Stimulated activated CD8-positive, alpha-beta memory T cell treated with anti-CD3 and anti-CD28 coated beads, Interleukin-7, amount 100 ng/mL, for 4 hours (primary cell): ENCODE data around the gene FOXP4.
A peak's percentile ranks its signal among the peaks of the same experiment; 100 is the strongest.

Experiments used
- DNase-seq, 2 donors: peaks; one replicate each; pipeline ENCODE4 v3.0.0-alpha.2; 2020; ENCODE audit warnings: low read depth in 2 of 2

FOXP4 gene

DNA sequence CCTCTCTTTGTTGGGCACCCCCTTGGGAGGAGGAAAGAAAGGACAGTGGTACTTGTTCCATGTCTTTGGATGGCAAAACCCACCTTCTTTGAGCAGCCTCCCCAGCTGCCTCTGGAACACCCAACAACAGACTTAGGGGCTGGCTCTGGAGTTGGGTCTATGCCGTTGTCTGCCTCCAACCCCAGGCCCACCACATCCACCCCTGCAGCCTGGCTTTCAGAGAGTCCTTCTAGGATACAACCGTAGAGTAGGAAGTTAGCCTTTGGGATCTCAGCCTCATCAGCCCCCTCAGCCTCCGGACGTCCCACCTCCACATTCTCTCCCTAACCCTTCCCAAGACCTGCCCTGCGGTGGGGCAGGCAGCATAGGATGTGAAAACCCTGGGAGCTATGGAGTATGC, 36.4 kb downstream of the FOXP4 start:
- no peak for DNase-seq

DNA sequence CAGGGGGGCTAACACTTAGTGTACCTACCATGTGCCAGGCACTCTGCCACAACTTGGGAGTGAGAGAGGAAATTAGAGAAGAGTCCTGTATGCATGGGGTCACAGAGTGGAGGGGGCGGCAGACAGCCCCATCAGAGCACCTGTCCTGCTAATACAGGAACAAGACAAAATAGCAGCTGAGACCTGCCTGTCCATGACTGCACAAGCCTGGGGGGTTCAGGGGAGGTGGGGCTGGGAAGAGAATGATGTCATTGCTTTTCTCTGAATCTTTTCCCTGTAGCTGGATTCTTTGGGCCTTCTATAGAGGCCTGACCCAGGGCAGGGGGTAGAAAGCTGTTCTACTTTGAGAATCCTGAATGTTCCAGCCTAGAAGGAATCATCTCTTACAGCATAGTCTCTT, 37.4 kb downstream of the FOXP4 start:
- no peak for DNase-seq

DNA sequence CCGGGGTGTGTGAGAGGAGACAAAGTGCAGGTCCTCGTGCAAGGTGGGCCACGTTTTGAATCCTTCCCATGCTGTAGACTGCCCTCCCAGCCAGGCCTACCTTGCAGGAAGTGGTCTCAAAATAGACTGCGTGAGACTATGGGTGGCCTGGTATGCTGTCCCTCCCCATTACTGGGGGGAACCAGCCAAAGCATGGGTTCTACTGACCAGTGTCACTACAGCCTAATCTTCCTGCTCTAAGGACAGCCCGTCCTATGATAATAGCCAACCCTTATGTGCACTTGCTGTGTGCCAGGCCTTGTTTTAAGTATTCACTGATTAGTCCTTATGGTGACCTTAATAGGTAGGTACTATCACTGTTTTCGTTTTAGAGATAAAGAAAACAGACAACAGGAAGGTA, 38.0 kb downstream of the FOXP4 start:
- DNase-seq, result no peak

DNA sequence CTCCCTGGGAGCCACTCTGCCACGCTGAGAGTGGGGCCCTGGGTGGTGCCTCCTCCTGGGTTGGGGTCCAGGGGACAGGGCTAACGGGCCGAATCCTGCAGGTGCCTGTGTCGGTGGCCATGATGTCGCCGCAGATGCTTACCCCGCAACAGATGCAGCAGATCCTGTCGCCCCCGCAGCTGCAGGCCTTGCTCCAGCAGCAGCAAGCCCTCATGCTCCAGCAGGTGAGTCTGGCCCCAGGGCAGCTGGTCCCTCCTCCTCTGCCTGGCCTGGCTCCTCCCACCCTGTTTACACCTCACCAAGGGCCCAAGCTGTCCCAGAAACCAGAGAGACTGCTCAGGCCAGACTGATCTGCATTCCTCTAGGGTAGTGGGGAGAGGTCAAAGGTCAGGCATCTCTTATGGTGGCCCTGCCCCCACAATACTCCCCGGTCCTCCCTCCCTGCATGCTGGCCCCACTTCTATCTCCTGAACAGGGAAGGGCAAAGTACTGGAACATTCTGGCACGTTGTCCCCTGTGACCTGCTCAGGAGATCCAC, 38.6 kb downstream of the FOXP4 start:
- no peak for DNase-seq

DNA sequence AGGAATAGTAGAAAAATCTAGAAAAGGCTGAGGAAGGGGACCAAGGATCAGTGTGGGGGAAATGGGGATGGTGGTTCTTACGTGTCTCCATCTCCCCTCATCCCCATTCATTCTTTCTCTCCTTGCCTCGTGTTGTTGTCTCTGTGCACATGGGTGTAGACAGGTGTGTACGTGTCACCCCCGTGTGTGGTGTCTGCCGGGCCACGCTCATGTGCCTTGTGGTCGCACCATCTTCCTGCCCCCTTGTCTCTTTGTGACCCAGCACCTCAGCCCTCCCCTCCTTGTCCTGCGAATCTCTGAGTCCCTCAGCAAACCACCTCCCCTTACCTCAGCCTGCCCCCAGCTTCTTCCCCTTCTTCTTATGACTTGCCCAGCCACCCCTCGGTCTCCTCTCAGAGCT, 39.4 kb downstream of the FOXP4 start:
- no peak for DNase-seq

DNA sequence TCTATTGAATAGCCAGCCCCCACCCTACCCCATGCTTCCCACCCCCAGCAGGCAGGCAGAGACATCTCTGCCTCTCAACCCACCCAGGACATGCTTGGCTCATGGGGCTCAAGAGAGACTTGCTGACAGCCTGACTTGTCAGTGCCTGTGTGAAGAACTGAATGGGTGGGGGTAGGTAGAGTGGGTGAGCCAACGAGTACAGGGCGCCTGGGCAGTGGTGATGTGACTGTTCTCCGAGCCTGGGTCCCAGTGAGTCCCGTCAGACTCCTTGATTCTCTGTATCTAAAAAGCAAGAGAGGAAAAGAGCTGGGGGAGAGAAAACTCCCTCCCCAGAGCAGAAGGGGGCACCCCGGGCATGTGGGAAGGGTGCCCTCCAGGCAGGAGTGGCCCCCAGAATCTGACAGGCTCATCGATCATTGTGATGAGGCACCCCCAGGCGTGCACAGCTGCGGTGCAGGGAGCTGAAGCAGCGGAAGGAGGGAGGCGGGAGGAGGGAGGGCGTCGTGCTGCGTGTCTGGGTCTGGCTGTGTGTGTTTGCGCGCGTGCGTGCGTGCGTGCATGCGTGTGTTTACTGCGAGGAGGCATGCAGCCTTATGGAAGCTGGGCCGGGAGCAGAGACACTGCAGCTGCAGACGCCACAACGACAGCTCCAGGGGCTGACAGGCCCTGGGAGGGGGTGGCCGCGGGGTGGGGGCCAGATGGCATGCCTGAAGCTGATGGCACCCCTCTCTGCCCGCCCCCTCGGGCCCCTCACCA, 40.2 kb downstream of the FOXP4 start:
- DNase-seq, result no peak

DNA sequence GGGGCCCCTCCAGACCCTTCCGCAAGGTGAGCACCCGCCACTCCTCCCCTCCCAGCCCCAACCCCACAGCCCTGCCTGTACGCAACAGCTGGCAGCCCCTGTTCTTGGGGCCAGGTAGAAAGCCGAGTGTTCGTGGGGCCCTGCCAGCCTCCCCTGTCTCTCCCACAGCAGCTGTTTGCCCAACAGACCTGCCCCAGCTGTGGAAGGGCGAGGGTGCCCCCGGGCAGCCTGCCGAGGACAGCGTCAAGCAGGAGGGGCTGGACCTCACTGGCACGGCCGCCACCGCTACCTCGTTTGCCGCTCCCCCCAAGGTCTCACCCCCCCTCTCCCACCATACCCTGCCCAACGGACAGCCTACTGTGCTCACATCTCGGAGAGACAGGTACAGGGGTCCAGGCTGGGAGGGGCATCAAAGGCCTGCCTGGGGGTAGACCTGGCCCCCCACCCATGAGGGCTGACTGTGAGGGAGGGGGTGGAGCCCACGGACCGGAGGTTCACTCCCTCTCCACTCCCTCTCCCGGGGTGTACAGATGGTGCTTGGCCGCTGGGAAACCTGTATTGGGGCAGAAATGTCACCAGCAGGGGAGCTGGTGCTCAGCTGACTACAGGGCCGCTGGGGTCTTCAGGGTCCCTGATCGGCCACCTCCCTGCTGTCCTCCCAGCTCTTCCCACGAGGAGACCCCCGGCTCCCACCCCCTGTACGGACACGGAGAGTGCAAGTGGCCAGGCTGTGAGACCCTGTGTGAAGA, 41.1 kb downstream of the FOXP4 start:
- DNase-seq, result no peak

DNA sequence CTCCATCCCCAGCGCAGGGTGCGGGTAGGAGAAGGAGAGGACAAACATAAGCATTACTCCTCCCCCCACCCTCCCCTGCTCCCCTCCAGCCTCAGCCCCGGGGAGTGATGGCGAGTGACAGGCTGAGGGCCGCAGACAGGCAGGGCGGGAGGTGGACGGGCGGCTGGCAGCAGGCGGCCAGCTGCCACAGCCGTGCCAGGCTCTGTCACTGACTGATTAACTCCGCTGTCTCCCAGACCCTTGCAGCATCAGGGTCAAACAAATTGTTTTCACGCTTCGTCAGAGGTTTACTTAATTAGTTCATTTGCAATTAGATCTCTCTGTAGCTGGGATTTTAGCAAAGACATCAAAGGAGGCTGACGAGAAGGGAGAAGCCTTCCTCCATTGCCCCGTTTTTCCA, 41.9 kb downstream of the FOXP4 start:
- DNase-seq, result no peak

DNA sequence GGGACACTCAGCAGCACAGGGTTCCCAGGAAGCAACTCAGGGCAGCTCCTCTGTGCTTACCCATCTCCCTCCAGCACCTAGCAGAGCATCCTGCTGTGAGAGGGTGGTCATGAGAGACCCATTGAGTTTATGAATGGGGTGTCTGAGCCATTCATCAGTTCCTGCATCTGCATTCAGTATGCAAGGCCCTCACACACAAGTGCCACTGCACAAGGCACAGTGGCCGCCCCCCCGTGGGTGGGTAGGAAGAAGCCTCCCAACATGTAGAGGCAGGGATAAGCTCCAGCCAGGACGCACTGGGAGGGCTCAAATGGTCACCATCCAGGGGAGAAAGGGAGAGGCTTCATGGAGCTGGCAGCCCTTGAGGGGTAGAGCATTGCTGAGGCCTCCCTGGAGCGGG, 43.0 kb downstream of the FOXP4 start:
- DNase-seq, result no peak

DNA sequence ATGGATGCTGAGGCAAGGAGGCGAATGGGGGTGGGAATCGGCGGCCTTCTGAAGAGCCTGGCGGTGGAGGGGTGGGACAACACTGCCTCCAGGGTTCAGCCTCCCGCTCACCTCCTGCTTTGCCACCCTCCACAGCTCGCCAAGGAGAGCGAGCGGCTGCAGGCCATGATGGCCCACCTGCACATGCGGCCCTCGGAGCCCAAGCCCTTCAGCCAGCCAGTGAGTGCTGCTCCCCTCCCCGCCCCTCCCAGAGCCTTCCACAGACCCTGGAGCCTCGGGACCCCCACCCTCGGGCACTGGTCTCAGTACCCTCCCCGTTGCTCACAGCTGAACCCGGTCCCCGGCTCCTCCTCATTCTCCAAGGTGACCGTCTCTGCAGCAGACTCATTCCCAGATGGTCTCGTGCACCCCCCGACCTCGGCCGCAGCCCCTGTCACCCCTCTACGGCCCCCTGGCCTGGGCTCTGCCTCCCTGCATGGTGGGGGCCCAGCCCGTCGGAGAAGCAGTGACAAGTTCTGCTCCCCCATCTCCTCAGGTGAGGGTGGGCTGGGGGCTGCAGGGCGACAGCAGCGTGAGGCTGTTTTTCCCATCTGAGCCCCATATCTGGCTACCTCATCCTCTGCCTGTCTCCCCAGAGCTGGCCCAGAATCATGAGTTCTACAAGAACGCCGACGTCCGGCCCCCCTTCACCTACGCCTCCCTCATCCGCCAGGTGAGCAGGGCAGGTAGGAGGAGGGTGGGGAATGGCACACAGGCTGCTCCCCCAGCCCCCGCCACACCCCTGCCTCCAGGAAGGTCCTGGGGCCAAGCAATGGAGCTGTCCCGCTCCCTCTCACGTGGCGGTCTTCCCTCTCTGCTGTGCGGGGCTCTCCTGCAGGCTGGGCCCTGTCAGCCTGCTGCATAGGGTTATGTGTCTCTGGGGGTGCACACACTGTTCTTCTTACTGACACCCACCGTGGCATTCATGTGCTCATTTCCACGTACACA, 43.7 kb downstream of the FOXP4 start:
- no peak for DNase-seq

DNA sequence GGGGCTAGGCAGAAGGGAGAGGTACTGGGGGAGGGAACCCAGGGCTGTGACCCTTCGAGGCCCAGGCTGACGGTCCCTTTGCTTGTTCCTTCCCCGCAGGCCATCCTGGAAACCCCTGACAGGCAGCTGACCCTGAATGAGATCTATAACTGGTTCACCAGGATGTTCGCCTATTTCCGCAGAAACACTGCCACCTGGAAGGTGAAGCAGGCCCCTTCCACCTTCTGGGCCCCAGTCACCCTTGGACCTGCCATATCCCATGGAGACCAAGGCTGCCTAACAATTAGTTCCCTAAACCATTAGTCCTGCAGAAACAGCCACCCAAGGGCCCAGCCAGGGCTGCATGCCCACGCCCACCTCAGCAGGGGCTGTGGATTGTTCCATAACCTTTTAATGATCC, 44.9 kb downstream of the FOXP4 start:
- no peak for DNase-seq

DNA sequence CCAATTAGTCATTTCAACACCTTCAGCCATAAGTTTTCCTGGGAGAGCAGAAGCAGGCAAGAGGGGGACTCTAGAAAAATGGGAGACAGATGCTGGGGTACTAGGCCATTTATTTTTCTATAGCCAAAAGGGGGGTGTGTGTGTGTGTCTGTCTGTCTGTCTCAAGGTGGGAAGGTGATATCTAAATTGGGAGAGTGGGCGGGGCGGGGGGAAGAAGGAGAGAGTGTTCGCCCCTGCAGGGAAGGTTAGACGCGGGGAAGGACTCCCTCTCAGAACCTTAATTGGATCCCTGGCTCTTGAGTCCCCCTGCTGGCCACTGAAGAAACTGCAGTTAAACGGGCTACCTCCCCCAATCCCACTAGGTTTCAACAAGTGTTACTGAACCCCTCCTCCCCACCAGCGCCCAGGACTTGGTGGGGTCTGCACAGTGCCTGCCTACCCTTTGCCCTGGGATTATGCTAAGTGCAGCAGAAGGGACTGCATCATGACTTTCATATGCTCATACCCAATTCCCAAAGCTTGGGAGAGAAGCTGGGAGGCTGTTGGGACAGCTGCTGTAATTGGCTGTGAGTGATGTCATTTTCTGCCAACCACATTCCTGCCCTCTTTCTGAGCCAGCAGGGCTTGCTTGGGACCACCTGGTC, 45.8 kb downstream of the FOXP4 start:
- peak; percentile 61 to 71 for DNase-seq

DNA sequence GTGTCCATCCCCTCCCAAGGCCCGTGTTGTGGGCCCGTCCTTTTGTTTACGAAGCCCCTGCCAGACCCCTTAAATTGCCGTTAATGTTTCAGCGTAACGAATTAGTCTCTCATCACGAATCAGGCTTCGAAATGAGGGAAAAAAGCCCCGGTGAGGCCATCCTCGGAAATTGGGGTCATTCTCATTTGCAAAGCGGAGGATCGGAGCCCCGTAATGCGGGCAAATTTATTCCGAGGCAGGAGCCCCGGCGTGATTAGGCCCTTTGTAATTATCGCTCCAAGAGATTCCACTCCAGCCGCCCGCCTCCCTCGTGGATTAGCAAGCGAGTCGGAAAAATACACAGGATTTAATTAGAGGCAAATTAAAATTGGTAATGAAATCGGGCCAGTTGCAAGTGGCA, 47.2 kb downstream of the FOXP4 start:
- DNase-seq, result no peak

DNA sequence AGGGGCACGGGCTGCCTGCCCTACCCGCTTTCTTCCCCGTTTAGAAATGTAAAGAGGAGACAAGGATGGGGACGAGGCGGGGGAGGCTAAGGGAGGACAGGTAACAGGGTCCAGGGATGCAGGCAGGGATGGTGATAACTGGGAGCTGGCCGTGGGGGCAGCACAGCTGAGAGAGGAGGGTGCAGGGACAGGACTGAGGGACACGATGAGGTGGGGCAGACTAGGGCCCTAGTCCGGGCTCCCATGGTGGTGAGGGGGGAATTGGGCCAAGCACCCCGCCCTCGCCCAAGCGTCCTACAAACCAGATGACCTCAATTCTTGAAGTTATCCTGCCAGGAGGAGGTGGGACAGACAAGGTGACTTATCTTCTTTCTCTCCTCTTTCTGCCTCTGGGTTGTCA, 47.7 kb downstream of the FOXP4 start:
- DNase-seq, result no peak

DNA sequence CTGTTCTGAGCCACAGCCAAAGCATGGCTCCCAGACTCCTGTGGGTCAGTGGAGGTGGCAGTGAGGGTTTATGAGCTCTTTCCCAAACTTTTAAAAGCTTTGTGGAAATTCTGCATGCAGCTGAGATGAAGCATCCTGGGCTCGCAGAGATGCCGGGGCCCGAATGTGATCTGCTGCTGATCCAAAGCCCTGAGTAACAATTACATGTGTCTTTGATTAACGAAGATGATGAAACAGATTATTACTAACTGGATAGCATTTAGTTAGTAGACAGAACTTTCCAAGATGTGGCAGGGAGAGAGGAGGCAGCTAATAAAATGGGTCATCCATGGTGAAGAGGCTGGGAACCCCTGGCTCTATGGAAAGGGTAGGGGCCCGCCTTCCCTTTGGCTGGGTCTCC, 48.1 kb downstream of the FOXP4 start:
- DNase-seq, result no peak

DNA sequence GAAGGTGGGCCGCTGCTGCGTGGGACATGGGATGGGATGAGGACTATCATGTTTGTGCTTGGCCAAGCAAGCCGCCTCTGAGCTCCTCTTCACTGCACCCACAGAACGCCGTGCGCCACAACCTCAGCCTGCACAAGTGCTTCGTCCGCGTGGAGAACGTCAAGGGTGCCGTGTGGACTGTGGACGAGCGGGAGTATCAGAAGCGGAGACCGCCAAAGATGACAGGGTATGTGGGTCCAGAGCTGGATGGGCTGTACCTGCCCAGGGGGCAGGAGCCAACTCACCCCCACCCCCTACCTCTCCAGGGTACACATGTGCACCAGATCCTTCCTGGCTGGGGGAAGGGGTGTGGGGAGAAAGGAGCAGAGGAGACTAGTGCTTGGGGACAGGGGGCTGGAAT, 48.6 kb downstream of the FOXP4 start:
- DNase-seq, result no peak

DNA sequence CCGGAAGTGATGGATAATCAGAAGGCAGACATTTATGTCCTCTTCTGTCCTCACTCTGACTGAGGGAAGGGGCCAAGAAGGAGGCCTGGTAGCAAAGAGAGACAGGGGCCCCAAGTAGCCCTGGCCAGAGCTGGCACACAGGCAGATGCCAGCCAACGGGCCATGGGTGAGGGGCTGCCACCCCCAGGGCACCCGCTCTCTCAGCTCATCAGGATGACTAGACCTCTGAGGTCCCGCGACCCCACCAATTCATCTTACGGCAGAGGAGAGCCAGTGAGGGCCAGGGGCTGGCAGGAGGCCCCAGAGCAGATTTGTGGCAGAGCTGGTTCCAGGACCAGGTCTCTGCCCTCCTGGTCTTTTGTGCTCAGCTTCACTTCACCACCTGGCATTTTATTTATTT, 49.0 kb downstream of the FOXP4 start:
- DNase-seq, result no peak

DNA sequence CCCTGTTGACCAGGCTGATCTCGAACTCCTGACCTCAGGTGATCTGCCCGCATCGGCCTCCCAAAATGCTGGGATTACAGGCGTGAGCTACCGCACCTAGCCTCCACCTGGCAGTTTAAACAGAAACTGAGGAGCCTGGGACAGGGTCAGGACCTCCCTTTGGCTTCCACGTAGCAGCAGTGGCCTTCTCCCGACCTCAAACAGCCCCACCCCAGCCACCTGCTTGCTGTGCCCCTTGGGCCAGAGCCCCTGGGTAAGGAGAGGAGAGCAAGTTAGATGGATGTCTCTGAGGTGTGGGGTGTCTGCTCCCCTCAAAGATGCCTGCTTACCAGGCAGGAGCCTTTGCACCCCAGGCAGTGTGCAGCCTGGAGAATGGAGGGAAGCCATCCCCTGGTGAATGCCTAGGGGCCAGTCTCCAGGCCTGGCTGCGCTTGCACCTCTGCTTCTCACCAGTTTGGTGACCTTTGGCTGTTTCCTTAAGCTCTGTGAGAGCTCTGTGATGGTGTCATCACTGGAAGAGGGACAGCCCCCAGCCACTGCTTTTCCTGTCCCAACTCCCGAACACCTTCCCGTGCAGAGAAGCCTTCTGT, 50.0 kb downstream of the FOXP4 start:
- DNase-seq, result no peak

DNA sequence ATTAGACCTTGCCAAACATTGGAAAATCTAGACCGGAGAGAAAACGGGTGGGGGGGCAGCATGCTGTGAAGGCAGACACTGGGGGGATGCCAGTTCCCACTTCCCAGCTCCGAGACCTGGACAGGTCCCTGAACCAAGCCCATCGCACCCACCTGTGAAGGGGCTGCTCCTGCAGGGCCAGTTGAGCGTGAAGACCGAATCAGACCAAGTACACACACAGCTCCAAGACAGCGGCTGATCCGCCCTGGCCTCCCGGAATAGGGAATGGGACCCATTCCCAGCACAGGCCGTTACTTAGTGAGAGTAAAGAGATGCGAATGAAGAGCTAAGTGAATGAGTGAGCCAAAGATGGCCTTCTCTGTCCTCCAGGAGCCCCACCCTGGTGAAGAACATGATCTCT, 50.6 kb downstream of the FOXP4 start:
- no peak for DNase-seq

DNA sequence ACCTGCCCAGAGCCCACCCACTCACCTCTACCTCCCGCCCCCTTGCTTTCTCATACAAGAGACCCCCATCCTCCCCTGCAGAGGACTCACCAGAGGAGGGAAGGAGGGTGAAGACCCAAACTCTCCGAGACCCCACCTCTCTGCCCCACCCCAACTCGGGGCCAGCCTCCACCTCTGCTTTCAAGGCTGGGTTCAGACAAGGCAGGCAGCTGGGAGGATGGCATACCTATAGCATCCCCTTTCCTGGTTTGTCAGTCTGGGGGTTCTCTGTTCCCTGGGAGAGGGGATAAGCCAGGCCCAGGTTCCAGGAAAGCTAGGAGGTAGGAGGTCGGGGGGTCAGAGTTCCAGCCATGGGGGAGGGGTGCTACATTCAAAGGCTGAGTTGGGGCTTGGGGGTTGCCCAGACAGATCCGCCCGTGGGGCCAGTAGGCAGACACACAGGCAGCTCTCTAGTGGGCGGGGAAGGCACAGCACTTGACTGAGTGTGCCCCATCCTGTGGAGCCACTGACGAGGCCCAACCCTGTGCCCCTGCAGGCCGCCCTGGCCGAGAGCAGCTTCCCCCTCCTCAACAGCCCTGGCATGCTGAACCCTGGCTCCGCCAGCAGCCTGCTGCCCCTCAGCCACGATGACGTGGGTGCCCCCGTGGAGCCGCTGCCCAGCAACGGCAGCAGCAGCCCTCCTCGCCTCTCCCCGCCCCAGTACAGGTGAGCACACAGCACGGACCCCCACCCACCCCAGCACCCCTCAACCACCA, 51.2 kb downstream of the FOXP4 start:
- DNase-seq, result no peak

DNA sequence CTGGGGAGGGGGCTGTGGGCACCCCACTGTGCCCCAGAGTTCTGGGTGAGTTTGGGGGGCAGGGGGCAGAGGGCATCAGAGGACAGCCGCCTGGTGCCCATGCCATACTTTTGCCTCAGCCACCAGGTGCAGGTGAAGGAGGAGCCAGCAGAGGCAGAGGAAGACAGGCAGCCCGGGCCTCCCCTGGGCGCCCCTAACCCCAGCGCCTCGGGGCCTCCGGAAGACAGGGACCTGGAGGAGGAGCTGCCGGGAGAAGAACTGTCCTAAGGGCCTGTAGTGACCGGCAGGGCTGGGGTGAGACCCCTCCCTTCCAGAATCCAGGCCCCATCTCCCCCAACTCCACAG, 52.5 kb downstream of the FOXP4 start:
- DNase-seq, result no peak
